ELF-1 (cell line): ENCODE measurements around the gene NELL1.

Experiments used
- DNase-seq: peaks from one replicate; pipeline ENCODE4 v3.0.0-alpha.2; 2016; ENCODE audit warnings: low read depth, low spot score

Gene NELL1

GRCh38 chr11:21412652-21413383 is 743.4 kb downstream of the NELL1 start:
- DNase-seq = no peak

- DNase-seq = no peak
These were observed 745.6 kb downstream of the NELL1 start for GRCh38 chr11:21414953-21415352.

GRCh38 chr11:21415606-21416005 is 746.2 kb downstream of the NELL1 start:
- no peak for DNase-seq

GRCh38 chr11:21421711-21422329 is 752.4 kb downstream of the NELL1 start:
- DNase-seq = no peak

GRCh38 chr11:21426931-21427330 is 757.5 kb downstream of the NELL1 start:
- DNase-seq = no peak

- DNase-seq = no peak
These were observed 758.3 kb downstream of the NELL1 start for GRCh38 chr11:21427726-21428125.

GRCh38 chr11:21428796-21429195 is 759.4 kb downstream of the NELL1 start:
- DNase-seq = no peak

- no peak for DNase-seq
These were observed 760.0 kb downstream of the NELL1 start for GRCh38 chr11:21429401-21429800.

- no peak for DNase-seq
These were observed 761.2 kb downstream of the NELL1 start for GRCh38 chr11:21430537-21430936.

- DNase-seq = no peak
These were observed 777.7 kb downstream of the NELL1 start for GRCh38 chr11:21446939-21447590.

GRCh38 chr11:21447871-21448270 is 778.5 kb downstream of the NELL1 start:
- DNase-seq = no peak

GRCh38 chr11:21456186-21456585 is 786.8 kb downstream of the NELL1 start:
- no peak for DNase-seq

- DNase-seq = no peak
These were observed 790.7 kb downstream of the NELL1 start for GRCh38 chr11:21460082-21460481.

- DNase-seq = no peak
These were observed 792.3 kb downstream of the NELL1 start for GRCh38 chr11:21461701-21462100.

- no peak for DNase-seq
These were observed 795.3 kb downstream of the NELL1 start for GRCh38 chr11:21464601-21465193.

- DNase-seq = no peak
These were observed 795.8 kb downstream of the NELL1 start for GRCh38 chr11:21465203-21465602.

- DNase-seq = no peak
These were observed 796.5 kb downstream of the NELL1 start for GRCh38 chr11:21465920-21466319.

- DNase-seq = no peak
These were observed 801.1 kb downstream of the NELL1 start for GRCh38 chr11:21470521-21470920.

- no peak for DNase-seq
These were observed 802.9 kb downstream of the NELL1 start for GRCh38 chr11:21472261-21472660.

- DNase-seq = no peak
These were observed 805.1 kb downstream of the NELL1 start for GRCh38 chr11:21474529-21474928.

GRCh38 chr11:21475276-21475675 is 805.9 kb downstream of the NELL1 start:
- DNase-seq = no peak

GRCh38 chr11:21476588-21476987 is 807.2 kb downstream of the NELL1 start:
- no peak for DNase-seq

- DNase-seq = no peak
These were observed 810.9 kb downstream of the NELL1 start for GRCh38 chr11:21480240-21480639.
